HG02588 (cell line): ENCODE measurements around the gene RNGTT.
"Not testable (repeated sequence)": the region's sequence is repeated elsewhere in the genome, so short reads cannot be mapped to it uniquely, and the experiment has no call there.

Source experiments
- ATAC-seq: cut with Tn5 transposase; IDR thresholded peaks from one replicate; pipeline ENCODE4 v1.9.1; 2021; ENCODE audit warnings: mild to moderate bottlenecking, moderate library complexity; ENCODE audit not compliant: unreplicated experiment

The RNGTT gene

DNA sequence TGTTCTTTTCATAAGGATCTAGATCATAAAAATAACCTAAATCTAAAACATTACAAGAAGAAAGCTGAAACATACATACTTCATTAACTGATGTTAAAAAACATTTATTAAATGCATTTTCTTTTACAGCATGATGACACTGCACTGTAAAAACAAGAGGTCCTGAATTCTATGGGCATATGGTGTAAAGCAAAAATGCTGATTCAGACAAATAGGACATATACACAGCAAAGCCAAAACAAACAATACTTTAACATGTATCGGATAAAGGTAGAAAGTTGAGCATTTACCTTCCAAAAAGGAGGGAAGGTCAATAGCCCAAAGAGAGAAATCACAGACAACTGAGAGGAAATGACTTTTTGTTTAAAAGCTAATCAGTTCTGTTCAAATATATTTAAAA, 221.5 kb downstream of the RNGTT start:
- ATAC-seq = no peak

DNA sequence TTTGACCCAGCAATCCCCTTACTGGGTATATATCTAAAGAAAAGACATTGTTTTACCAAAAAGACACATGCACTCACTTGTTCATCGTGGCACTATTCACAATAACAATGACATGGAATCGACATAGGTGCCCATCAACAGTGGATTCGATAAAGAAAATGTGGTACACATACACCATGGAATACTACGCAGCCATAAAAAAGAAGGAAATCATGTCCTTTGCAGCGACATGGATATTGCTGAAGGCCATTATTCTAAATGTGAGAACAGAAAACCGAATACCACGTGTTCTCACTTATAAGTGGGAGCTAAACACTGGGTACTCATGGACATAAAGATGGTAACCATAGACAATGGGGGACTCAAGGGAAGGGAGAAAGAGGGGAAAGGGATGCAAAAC, 222.3 kb downstream of the RNGTT start:
- no peak for ATAC-seq

DNA sequence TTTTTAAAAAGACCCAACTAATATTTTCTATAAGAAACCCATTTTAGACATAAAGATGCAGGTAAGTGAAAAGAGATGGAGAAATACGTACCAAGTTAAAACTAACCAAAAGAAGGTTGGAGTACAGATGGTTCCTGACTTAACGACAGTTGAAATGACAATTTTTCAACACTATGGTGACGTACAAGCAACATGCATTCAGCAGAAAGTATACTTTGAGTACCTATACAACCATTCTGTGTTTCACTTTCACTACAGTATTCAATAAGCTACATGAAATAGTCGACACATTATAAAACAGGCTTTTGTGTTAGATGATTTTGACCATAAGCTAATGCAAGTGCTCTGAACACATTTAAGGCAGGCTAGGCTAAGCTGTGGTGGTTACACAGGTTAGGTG, 228.9 kb downstream of the RNGTT start:
- no peak for ATAC-seq

DNA sequence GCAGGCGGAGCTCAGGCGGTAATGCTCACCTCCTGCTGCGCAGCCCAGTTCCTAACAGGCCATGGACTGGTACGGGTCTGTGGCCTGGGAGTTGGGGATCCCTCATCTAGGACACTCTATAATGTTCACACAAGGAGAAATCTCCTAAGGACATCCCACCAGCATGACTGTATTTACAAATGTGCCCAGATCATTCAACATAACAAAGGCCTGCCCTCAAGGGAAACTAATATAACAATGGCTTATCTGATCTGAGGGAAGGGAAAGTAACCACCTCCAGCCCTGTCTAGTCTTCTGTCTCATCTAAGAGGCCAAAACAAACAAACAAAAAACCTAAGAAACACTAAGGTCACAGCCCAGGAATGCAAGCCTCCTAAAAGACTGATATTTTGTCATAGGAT, 232.8 kb downstream of the RNGTT start:
- no peak for ATAC-seq

DNA sequence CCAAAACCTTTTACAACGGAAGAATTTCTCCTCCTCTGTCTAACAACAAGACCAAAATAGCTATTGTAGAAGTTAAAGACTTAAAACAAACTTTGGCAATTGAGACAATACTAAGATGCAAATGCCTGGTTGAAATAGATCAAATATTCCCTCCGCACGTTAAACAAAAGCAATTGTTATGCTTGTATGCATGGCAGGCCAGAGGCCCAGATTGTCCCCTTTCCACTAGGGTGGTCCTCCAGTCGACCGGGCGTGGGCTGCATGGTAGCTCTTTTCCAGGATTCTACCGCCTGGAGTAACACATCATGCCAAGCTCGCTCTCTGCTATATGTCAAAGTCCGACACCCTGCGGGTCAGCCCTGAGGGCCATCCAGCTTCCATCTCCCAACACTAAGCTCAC, 234.7 kb downstream of the RNGTT start:
- ATAC-seq = no peak

DNA sequence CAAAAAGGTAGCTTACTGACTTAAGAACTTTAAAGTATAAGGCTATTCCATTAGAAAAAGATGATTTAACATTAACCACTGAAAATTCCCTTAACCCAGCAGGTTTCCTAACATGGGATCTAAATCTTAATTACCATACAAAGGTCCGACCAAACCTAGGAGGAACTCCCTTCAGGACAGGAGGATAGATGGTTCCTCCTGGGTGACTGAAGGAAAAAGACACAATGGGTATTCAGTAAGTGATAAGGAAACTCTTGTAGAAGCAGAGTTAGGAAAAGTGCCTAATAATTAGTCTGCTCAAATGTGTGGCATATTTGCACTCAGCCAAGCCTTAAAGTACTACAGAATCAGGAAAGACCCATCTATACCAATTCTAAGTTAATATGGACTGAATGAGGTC, 237.0 kb downstream of the RNGTT start:
- not testable (repeated sequence) for ATAC-seq

DNA sequence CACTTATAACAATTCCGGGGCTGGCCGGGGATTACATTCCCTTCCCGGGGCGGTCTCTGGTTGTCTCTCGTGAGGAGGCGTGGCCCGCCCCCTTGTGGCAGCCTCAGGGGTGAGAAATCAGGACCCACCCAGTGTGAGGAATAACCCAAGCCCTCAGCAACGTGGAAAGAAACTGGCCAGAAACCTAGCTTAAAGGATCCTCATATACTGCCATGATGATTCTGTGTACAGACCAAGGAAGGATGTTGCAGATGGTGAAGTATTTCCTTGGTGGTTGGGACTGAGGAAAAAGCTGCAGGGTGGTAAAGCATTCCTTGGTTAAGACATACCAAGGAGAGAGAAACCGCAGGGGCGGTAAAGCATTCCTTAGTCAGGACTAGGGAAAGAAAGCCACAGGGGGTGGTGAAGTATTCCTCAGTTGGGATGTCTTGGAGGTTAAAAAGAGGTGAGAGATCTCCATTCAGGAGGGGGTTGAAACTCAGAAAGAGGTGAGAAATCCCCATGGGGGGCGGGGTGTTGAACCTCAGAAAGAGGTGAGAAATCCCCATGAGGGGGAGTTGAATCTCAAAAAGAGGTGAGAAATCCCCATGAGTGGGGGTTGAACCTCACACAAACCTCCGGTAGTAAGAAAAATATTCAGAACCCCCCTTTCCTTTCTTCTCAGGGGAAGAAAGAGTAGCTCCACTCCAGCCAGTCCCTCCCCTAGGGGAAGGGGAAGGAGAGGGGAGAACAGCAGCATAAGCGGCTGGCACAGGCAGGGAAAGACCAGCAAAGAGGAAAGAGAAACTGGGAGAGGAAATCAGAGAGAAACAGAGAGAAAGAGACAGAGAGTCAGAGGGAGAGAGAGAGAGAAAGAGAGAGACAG, 238.1 kb downstream of the RNGTT start:
- ATAC-seq = no peak

DNA sequence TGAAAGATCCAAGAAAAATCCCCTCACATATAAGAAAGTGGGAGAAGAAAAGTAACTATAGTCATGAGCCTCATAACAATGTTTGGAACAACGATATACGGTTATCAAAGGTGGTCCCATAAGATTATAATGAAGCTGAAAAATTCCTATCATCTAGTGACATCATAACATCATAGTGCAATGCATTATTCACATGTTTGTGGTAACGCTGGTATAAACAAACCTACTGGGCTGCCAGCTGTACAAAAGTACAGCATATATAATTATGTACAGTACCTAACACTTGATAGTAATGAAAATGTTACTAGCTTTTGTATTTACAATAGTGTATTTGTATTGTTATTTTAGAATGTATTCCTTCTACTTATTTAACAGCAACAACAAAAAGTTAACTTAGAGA, 240.7 kb downstream of the RNGTT start:
- no peak for ATAC-seq

DNA sequence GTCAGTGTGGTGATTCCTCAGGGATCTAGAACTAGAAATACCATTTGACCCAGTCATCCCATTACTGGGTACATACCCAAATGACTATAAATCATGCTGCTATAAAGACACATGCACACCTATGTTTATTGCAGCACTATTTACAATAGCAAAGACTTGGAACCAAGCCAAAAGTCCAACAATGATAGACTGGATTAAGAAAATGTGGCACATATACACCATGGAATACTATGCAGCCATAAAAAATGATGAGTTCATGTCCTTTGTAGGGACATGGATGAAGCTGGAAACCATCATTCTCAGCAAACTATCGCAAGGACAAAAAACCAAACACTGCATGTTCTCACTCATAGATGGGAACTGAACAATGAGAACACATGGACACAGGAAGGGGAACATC, 247.0 kb downstream of the RNGTT start:
- ATAC-seq = not testable (repeated sequence)

DNA sequence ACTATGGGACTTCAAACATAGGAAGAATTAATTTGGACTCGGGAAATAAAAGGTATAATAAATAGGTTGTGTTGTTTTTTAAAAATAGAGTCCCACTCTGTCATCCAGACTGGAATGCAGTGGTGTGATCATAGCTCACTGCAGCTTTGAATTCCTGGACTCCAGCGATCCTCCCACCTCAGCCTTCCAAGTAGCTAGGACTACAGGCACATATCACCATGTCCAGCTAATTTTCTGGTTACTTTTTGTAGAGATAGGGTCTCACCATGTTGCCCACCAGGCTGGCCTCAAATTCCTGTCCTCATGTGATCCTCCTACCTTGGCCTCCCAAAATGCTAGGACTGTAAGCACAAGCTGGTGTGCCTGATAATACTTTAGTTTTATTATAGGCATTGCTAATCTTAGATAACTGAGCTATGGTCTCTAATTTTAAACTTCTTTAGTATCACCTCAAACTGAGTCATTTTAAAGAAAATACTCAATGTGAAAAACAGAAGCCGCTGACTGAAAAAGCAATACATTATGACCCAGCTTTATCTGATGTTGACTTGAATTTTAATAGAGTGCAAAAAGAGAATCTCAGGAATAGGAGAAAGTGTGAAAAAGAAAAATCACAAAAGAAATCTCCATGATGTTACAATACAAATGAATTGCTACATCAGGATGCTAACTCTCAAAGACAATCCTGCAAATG, 251.0 kb downstream of the RNGTT start:
- no peak for ATAC-seq

DNA sequence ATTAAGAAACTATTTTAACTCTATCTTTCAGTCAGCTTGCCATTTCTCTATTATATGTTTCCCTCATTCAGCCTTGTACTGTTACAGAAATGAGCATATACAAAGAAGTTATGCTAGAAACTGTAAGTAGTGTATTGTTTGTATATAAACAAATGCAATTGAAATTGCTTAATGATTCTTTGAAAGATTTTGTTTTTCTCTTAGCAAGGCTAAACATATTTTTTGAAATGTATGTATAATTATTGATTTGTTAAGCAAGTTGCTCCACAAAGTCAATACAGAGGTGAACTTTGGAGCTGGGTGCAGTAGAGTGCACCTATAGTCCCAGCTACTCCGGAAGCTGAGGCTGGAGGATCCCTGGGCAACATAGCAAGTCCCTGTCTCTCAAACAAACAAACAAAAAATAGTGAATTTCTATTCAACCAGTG, 253.6 kb downstream of the RNGTT start:
- ATAC-seq = no peak

DNA sequence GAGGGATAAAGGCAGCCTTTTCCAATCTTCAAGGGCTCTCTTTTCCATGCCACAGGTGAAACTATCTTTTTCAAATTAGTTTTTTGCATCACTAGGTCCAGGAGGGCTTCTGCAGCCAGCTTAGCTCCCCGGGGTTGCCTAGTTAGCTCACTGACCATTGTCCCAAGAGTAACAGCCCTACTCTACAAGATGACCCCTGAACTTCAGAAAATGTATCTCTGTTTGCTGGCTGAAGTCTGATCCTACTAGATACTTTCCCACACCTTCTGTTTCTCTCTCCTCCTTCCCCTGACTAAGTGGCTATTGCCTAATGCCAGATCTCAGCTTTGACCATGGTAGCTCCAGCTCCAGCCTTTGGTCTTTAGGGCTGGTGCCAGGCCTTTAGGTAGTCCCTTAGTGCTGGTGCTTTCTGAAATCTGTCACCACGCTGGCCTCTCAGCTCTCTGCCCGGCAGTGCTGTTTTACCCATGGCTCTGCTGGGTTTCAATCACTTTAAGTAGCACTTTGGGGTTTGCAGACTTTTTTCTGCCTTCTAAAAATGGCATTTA, 255.1 kb downstream of the RNGTT start:
- ATAC-seq = no peak

DNA sequence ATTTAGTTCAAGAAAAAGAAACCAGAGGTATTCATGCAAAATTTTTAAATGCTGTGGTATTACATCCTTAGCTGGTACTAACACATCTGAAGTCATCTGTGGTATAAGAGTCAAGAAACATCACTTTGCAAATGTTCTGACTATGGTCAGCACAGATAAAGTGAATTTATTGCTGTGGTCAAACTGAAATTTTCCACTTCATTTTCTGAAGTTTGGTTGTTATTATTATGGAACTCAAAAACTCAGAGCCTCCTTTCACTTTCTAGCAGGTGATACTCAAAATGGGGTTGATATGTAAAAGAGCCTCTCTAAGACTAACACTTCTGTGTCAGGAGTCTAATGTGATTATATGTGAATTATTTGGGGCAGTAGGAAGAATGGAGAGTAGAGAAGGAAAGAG, 257.8 kb downstream of the RNGTT start:
- ATAC-seq = peak; percentile 93

DNA sequence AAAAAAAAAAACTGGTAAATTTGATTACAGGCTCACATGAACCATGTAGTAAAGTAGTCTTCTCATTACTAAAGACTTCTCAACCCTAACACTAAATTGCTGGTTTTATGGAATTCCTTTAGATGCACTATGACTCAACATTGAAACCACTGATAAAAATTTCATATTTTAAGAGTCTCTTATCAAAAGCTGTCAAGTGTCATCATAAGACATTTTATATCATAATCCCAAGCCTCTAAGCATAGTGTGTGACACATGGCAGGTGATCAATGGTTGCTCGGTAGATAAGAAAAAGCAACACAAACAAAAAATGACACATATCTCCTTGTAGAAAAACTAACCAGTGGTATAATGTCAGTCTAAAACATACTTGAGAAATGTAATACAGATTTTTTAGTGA, 258.4 kb downstream of the RNGTT start:
- ATAC-seq = no peak

DNA sequence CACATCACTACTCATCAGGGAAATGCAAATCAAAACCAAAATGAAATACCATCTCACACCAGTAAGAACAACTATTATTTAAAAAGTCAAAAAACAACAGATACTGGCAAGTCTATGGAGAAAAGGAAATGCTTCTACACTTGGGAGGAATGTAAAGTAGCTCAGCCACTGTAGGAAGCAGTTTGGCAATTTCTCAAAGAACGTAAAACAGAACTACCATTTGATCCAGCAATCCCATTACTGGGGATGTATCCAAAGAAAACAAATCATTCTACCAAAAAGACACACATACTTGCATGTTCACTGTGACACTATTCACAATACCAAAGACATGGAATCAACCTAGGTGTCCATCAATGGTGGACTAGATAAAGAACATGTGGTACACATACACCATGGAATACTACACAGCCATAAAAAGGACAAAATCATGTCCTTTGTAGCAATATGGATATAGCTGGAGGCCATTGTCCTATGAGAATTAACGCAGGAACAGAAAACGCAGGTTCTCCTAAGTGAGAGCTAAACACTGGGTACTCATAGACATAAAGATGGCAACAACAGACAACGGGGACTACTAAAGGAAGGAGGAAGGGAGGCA, 260.4 kb downstream of the RNGTT start:
- no peak for ATAC-seq

DNA sequence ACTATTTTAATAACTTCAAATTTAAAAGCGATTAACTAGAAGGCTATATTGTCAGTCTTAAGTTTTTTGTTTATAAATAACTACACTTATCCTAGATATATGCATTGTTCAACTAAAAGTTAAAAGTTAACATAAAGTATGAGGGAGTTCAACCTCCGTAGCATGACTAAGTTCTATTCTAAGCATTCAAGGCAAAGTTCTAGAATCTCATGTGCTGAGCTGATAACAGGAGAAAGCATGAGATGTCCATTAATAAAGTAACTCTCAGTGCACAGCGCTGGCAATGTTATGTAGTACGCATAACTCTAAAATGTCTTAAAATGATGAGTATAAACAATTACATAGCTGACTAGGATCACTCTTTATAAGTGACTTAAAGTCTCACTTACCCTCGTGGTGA, 264.8 kb downstream of the RNGTT start:
- no peak for ATAC-seq

DNA sequence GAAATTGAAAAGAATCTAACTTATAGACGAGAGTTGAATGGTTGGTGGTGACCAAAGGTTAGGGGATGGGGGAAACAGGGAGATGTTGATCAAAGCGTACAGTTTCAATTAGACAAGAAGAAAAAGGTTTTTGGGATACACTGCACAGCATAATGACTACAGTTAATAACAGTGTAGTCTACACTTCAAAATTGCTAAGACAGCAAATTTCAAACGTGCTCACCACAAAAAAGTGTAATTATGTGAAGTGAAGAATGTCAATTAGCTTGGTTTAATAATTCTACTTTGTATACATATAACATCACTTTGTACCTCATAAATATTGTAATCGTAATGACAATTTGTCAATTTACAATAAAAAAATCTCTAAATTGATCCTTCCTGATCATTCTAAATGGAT, 267.5 kb downstream of the RNGTT start:
- no peak for ATAC-seq

DNA sequence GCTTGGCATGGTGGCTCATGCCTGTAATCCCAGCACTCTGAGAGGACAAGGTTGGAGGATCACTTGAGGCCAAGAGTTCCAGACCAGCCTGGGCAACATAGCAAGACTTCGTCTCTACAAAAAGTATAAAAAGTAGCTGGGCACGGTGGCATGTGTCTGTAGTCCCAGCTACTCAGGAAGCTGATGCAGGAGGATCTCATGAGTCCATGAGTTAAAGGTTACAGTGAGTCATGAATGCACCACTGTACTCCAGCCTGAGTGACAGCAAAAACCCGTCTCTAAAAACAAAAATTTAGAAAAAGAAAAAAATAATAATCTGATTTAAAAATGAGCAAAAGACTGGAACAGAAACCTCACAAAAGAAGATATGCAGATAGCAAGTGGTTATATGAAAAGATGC, 279.7 kb downstream of the RNGTT start:
- ATAC-seq = no peak

DNA sequence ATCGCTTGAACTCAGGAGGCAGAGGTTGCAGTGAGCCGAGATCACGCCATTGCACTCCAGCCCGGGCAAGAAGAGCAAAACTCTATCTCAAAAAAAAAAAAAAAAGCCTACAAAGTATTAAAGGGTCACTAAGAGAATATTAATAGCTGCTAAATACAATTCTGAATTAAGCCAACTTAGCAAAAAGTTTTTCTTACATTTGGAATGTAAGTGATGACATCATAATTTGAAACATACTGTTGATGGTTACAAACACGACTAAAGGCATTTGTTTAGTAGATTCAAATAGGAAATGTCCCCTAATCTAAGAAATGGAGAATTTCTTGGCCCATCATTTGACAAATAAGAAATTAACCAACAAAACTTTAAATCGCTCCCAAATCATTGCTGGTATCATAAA, 282.8 kb downstream of the RNGTT start:
- ATAC-seq = no peak

DNA sequence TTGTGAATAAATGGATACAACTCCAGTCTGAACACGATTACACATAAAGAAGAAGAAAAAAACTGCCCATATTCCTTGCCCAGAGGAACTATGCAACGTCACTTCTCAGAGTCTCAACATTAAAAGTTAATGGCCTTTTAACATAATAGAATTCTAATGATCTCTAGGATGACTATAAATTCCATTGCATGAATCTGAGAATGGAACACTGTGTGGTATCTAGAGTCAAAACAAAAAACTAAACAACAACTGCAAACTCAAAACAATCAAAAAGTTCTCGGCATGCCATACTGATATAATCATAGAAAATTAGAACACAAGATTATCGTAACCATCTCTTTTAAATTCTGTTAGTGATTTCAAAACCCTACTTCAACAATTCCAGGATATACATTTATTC, 283.6 kb downstream of the RNGTT start:
- ATAC-seq = no peak

DNA sequence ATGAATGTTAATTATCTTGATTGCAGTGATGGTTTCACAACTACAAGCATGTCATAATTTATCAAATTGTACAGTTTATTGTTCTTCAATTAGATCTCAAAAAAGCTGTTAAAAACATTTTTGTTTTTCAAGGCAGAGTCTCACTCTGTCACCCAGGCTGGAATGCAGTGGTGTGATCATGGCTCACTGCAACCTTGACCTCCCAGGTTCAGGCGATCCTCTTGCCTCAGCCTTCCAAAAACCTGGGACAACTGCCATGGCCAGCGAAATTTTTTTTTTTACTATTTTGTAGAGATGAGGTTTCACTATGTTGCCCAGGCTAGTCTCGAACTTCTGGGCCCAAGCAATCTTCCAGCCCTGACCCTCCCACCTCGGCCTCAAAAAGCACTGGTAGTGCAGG, 286.1 kb downstream of the RNGTT start:
- no peak for ATAC-seq

DNA sequence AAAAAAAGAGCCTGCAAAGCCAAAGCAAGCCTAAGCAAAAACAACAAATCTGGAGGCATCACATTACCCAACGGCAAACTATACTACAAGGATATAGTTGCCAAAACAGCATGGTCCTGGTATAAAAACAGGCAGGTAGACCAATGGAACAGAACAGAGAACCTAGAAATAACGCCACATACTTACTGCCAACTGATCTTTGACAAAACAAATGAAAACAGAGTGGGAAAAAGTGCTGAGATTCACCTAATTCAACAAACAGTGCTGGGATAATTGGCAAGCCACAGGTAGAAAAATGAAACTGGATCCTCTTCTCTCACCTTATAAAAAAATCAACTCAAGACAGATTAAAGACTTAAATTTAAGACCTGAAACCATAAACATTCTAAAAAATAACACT, 291.8 kb downstream of the RNGTT start:
- no peak for ATAC-seq
